Measurements from ENCODE around the gene COX8C. TPM values are rescaled to one million over a fixed set of nuclear protein-coding genes. Genes with fewer than 3 reads are reported as not detected.

COX8C gene
- total RNA-seq, 2 donors from 2014 or later, result not detected

GRCh38 chr14:93317210-93317874, 29.6 kb upstream of the COX8C start:
- no peaks in the 10 kb centered on the region for H3K36me3 ChIP-seq (replicated peaks in 1 of 2; ENCODE audit: insufficient read depth in 1 of 2, low read depth in 2 of 2)
- no peak for ATAC-seq
- no peak overlapping the region for H3K27ac ChIP-seq
- intact Hi-C loops (cut with DNase I), result no loop called here
- no peak overlapping the region for H3K4me3 ChIP-seq
- 77 to 87% methylated on average over 7 of the region's 7 CpGs for WGBS, 2 donors
- TF ChIP-seq CTCF (IDR thresholded peaks at IDR 0.05) (no peak), POLR2A (IDR thresholded peaks at IDR 0.05) (no peak)
- no peaks in the 10 kb centered on the region for H3K9me3 ChIP-seq
- H3K4me1 ChIP-seq, result peaks cover 17% of the 10 kb centered on the region
- H3K27me3 ChIP-seq, result no peaks in the 10 kb centered on the region
- DNase-seq, result no peak

- Histone ChIP-seq H3K36me3 (replicated peaks in 1 of 2; ENCODE audit: insufficient read depth in 1 of 2, low read depth in 2 of 2) (no peaks in the 10 kb centered on the region), H3K4me3 (no peak overlapping the region), H3K27ac (no peak overlapping the region), H3K4me1 (peaks cover 21% of the 10 kb centered on the region), H3K27me3 (no peaks in the 10 kb centered on the region), H3K9me3 (no peaks in the 10 kb centered on the region)
- no peak for TF ChIP-seq POLR2A (IDR thresholded peaks at IDR 0.05)
- no peak for TF ChIP-seq CTCF (IDR thresholded peaks at IDR 0.05)
- no peak for ATAC-seq
- 71 to 84% methylated on average over 6 of the region's 6 CpGs for WGBS, 2 donors
- intact Hi-C loops (cut with DNase I), result no loop called here
- DNase-seq, result peak in 1 of 4 donors; percentile 10
Measured at GRCh38 chr14:93317875-93318807, 28.8 kb upstream of the COX8C start.

GRCh38 chr14:93318927-93319326, 28.1 kb upstream of the COX8C start:
- no peaks in the 10 kb centered on the region for H3K27me3 ChIP-seq
- no peak overlapping the region for H3K4me3 ChIP-seq
- H3K27ac ChIP-seq, result no peak overlapping the region
- DNase-seq, result no peak
- H3K4me1 ChIP-seq, result peaks cover 22% of the 10 kb centered on the region
- H3K9me3 ChIP-seq, result no peaks in the 10 kb centered on the region
- no peak for TF ChIP-seq POLR2A (IDR thresholded peaks at IDR 0.05)
- TF ChIP-seq CTCF (IDR thresholded peaks at IDR 0.05), result no peak
- intact Hi-C loops (cut with DNase I), result no loop called here
- no peak for ATAC-seq
- WGBS, 2 donors, result 74 to 85% methylated on average over 5 of the region's 5 CpGs
- H3K36me3 ChIP-seq (replicated peaks in 1 of 2; ENCODE audit: insufficient read depth in 1 of 2, low read depth in 2 of 2), result no peaks in the 10 kb centered on the region

GRCh38 chr14:93319494-93319893, 27.5 kb upstream of the COX8C start:
- 72 to 78% methylated on average over 2 of the region's 2 CpGs for WGBS, 2 donors
- ATAC-seq (no peak), DNase-seq (no peak)
- H3K4me3 ChIP-seq, result no peak overlapping the region
- TF ChIP-seq CTCF (IDR thresholded peaks at IDR 0.05), result no peak
- no peak for TF ChIP-seq POLR2A (IDR thresholded peaks at IDR 0.05)
- intact Hi-C loops (cut with DNase I), result no loop called here
- H3K4me1 ChIP-seq, result peaks cover 28% of the 10 kb centered on the region
- no peaks in the 10 kb centered on the region for H3K27me3 ChIP-seq
- no peak overlapping the region for H3K27ac ChIP-seq
- H3K9me3 ChIP-seq, result no peaks in the 10 kb centered on the region
- no peaks in the 10 kb centered on the region for H3K36me3 ChIP-seq (replicated peaks in 1 of 2; ENCODE audit: insufficient read depth in 1 of 2, low read depth in 2 of 2)
